ENCODE results near the gene SZT2. TPM values are rescaled to one million over a fixed set of nuclear protein-coding genes. Genes with fewer than 3 reads are reported as not detected.

Gene SZT2
- polyA plus RNA-seq, 1 experiment: 9.4 TPM

- ChIA-PET CTCF (interaction anchor here (0.7 to 1.0 kb wide), 2 partner anchors 73 to 155 kb away, joined by 3 to 4 read pairs; partner anchors contain the start of gene HYI), POLR2A (no interaction called here)
- no peak overlapping the region for H3K4me3 ChIP-seq (ENCODE audit: low read depth, low read length)
- no peaks in the 10 kb centered on the region for H3K9me3 ChIP-seq (ENCODE audit: control insufficient read depth, insufficient read depth, low read length)
- DNase-seq (ENCODE audit: low read depth, low spot score): no peak
- no peak overlapping the region for H3K27ac ChIP-seq (ENCODE audit: low read depth, low read length)
- H3K27me3 ChIP-seq (ENCODE audit: control insufficient read depth, insufficient read depth, low read length): no peaks in the 10 kb centered on the region
- TF ChIP-seq, protein P1, sequence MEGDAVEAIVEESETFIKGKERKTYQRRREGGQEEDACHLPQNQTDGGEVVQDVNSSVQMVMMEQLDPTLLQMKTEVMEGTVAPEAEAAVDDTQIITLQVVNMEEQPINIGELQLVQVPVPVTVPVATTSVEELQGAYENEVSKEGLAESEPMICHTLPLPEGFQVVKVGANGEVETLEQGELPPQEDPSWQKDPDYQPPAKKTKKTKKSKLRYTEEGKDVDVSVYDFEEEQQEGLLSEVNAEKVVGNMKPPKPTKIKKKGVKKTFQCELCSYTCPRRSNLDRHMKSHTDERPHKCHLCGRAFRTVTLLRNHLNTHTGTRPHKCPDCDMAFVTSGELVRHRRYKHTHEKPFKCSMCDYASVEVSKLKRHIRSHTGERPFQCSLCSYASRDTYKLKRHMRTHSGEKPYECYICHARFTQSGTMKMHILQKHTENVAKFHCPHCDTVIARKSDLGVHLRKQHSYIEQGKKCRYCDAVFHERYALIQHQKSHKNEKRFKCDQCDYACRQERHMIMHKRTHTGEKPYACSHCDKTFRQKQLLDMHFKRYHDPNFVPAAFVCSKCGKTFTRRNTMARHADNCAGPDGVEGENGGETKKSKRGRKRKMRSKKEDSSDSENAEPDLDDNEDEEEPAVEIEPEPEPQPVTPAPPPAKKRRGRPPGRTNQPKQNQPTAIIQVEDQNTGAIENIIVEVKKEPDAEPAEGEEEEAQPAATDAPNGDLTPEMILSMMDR (IDR thresholded peaks at IDR 0.05; ENCODE audit: low read depth, low read length): no peak
Measured at GRCh38 chr1:43381612-43382011, 8.1 kb upstream of the SZT2 start.

DNA sequence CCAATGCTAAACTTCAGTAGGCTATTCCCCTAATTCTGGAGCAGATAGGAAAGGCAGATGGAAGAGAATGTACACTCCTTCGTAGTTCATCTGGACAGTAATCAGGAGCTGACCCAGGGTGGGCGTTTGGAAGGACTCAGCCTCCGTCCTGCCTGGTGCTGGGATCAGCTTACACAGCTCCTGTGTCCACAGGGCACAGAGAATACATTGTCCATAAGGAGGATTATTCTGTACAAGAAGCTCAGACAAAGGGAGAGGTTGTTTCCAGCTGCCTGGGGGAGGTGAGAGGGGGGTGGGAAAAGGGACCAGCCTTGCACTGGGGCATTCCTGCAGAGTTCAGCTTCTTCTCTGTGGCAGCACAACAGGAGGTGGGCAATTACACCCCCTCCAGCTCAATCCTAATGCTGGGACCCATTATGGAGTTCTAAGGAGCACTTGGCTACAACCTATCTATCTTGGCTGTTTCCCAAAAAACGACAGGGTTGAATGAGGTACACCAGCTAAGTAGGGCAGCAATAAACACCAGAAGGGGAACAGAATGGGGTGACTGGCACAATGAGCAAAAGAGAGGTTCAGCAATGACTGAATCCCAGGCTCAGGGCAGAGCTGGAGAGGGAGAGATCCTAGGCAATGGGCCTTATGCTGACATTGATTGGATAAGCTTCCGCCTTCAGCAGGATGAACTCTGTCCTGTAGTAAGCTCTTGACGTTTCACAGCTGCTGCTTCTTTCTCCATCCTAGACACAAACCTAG is 7.5 kb upstream of the SZT2 start:
- TF ChIP-seq, protein P1 (IDR thresholded peaks at IDR 0.05; ENCODE audit: low read depth, low read length): no peak
- POLR2A ChIA-PET: interaction anchor here (1.0 kb wide), 1 partner anchor 14 kb away, joined by 3 read pairs; the partner anchor contains the start of gene ELOVL1
- Histone ChIP-seq H3K27ac (ENCODE audit: low read depth, low read length) (no peak overlapping the region), H3K9me3 (ENCODE audit: control insufficient read depth, insufficient read depth, low read length) (no peaks in the 10 kb centered on the region), H3K4me3 (ENCODE audit: low read depth, low read length) (no peak overlapping the region), H3K27me3 (ENCODE audit: control insufficient read depth, insufficient read depth, low read length) (no peaks in the 10 kb centered on the region)
- no peak for DNase-seq (ENCODE audit: low read depth, low spot score)
- CTCF ChIA-PET: interaction anchor here (0.7 to 1.5 kb wide), 3 partner anchors 72 to 155 kb away, joined by 3 to 4 read pairs (median 3); partner anchors contain the start of gene HYI

GRCh38 chr1:43383449-43383848 is 6.2 kb upstream of the SZT2 start:
- DNase-seq (ENCODE audit: low read depth, low spot score): no peak
- TF ChIP-seq, protein P1 (IDR thresholded peaks at IDR 0.05; ENCODE audit: low read depth, low read length): peak; percentile 10; the same call in 1 of the 2 replicates
- Histone ChIP-seq H3K9me3 (ENCODE audit: control insufficient read depth, insufficient read depth, low read length) (no peaks in the 10 kb centered on the region), H3K4me3 (ENCODE audit: low read depth, low read length) (no peak overlapping the region), H3K27ac (ENCODE audit: low read depth, low read length) (no peak overlapping the region), H3K27me3 (ENCODE audit: control insufficient read depth, insufficient read depth, low read length) (no peaks in the 10 kb centered on the region)
- ChIA-PET POLR2A (interaction anchor here (0.8 to 1.0 kb wide), 3 partner anchors 15 to 154 kb away, joined by 3 to 4 read pairs (median 3); partner anchors contain the start of gene ELOVL1), CTCF (interaction anchor here (1.2 to 1.5 kb wide), 2 partner anchors 144 to 156 kb away, joined by 3 read pairs; no protein-coding TSS in a partner anchor)

DNA sequence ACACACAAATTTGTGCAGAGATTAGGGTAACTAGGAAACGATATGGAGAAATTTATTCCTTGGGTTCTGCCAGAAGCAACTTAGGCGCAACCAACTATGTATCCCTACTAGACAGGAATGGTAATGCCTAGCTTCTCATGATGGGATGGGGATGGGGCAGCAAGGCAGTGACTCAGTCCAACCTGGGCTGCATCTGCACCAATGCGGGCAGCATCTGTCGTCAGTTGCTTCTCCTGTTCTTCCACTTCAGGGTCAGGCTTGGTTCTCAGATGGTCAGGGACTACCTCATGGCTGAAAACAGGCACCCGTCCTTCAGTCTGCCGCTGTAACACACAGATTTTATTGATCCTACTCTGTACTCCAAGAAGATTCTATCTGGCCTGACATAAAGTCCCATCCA is 3.0 kb upstream of the SZT2 start:
- ChIA-PET CTCF (interaction anchor here (4.4 kb wide), 1 partner anchor 160 kb away, joined by 16 read pairs; no protein-coding TSS in a partner anchor), POLR2A (no interaction called here)
- TF ChIP-seq, protein P1 (IDR thresholded peaks at IDR 0.05; ENCODE audit: low read depth, low read length): no peak

More for the DNA sequence above, 3.0 kb upstream of the SZT2 start:
- Histone ChIP-seq H3K27ac (ENCODE audit: low read depth, low read length) (no peak overlapping the region), H3K27me3 (ENCODE audit: control insufficient read depth, insufficient read depth, low read length) (no peaks in the 10 kb centered on the region), H3K9me3 (ENCODE audit: control insufficient read depth, insufficient read depth, low read length) (no peaks in the 10 kb centered on the region), H3K4me3 (ENCODE audit: low read depth, low read length) (no peak overlapping the region)
- DNase-seq (ENCODE audit: low read depth, low spot score): no peak

Data from AG04450 (cell line).